Measurements from ENCODE around the gene MMP15.

Gene MMP15

DNA sequence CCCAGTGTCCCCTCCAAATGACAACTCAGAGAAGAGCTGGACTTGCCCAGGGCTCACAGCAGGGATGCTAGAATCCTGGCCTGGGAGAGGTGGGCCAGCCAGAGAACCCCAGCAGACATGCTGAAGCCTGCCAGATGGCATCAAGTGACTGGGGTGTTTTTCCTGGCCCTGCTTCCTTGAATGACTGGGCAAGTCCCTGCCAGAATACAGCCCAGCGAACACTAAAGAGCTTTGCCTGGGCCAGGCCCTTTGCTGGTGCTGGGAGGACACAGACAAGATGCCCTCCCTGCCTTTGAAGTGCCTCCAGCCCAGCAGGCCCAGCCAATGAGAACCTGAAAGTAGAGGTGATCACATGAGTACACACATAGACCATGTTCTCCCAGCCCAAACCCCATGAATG lies 36.6 kb upstream of the MMP15 start:
- no peak for DNase-seq
- H3K36me3 ChIP-seq (replicated peaks), result no peaks in the 10 kb centered on the region
- in situ Hi-C loops (cut with HindIII; ENCODE audit: low pct_ligation_motif_present, low sequenced_read_pairs), result no loop called here
- no peak overlapping the region for H3K27ac ChIP-seq
- H3K4me3 ChIP-seq (ENCODE audit: low read depth, low read length), result no peak overlapping the region
- H3K27me3 ChIP-seq (replicated peaks), result no peaks in the 10 kb centered on the region
- TF ChIP-seq, protein P1, sequence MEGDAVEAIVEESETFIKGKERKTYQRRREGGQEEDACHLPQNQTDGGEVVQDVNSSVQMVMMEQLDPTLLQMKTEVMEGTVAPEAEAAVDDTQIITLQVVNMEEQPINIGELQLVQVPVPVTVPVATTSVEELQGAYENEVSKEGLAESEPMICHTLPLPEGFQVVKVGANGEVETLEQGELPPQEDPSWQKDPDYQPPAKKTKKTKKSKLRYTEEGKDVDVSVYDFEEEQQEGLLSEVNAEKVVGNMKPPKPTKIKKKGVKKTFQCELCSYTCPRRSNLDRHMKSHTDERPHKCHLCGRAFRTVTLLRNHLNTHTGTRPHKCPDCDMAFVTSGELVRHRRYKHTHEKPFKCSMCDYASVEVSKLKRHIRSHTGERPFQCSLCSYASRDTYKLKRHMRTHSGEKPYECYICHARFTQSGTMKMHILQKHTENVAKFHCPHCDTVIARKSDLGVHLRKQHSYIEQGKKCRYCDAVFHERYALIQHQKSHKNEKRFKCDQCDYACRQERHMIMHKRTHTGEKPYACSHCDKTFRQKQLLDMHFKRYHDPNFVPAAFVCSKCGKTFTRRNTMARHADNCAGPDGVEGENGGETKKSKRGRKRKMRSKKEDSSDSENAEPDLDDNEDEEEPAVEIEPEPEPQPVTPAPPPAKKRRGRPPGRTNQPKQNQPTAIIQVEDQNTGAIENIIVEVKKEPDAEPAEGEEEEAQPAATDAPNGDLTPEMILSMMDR (IDR thresholded peaks at IDR 0.05; ENCODE audit: low read depth, low read length, missing control alignments), result no peak

DNA sequence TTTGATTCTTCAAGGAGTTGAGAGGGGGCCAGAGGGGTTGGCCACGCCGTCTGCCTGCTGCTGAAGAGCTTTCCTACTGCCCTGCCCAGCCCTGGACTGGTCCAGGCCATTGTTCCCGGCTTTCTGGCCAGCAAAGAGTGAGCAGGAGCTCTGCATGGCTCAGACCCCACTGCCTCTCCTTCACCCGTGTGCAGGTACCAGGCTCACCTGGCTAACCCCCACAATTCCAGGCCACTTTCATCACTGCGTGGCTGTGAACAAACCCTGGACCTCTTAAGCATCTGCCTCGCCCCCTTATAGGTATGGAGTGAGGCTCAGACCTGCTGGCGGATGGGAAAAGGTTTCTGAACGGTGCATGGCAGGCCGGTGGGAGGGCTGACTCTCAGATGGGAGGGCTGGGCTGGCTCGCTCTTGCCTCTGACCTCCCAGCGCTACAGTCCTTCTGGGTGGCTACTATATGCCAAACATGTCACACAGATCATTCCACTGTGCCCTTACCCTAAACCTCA lies 33.9 kb upstream of the MMP15 start:
- peaks cover 5% of the 10 kb centered on the region for H3K36me3 ChIP-seq (replicated peaks)
- DNase-seq, result no peak
- no peak overlapping the region for H3K27ac ChIP-seq
- TF ChIP-seq, protein P1 (IDR thresholded peaks at IDR 0.05; ENCODE audit: low read depth, low read length, missing control alignments), result no peak
- no peak overlapping the region for H3K4me3 ChIP-seq (ENCODE audit: low read depth, low read length)
- in situ Hi-C loops (cut with HindIII; ENCODE audit: low pct_ligation_motif_present, low sequenced_read_pairs), result no loop called here
- H3K27me3 ChIP-seq (replicated peaks), result no peaks in the 10 kb centered on the region

DNA sequence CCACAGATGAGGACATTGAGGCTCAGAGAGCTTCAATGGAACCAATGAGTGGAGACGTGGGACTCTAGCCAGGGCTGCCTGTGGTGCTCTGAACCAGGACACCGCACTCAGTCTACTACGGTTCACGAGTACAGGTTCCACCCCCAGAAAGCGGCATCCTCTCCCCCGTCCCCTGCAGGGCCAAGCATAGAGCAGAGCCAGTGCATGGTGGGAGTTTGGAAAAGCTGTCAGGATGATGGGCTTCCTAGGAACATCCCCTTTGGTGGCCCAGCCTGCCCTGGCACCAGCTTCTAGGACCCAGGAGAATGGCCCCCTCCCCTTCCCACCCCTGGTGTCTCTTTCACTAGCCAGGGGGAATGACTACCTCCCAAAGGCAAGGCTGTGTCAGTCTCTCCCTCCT lies 33.5 kb upstream of the MMP15 start:
- Histone ChIP-seq H3K4me3 (ENCODE audit: low read depth, low read length) (no peak overlapping the region), H3K27ac (no peak overlapping the region), H3K27me3 (replicated peaks) (no peaks in the 10 kb centered on the region), H3K36me3 (replicated peaks) (peaks cover 10% of the 10 kb centered on the region)
- in situ Hi-C loops (cut with HindIII; ENCODE audit: low pct_ligation_motif_present, low sequenced_read_pairs), result no loop called here
- TF ChIP-seq, protein P1 (IDR thresholded peaks at IDR 0.05; ENCODE audit: low read depth, low read length, missing control alignments), result no peak
- DNase-seq, result no peak

DNA sequence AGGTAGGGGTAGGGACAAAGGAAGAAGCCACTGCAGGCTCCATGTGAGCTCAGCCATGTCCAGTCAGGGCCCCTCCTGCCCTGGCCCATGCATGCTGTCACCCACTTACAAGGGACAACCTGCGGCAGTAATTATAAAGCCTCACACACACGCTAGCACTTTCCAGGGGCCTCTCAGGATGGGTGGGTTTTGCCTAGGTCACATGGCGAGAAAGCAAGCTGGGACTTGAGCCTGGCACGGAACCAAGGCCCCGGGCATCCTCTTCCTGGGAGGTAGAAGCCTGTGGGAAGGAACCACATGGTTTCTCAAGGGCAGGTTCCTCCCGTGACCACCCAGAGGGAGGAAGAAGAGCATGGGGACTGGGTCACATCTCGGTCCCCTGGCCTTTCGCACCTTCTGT lies 32.1 kb upstream of the MMP15 start:
- Histone ChIP-seq H3K36me3 (replicated peaks) (peaks cover 17% of the 10 kb centered on the region), H3K4me3 (ENCODE audit: low read depth, low read length) (no peak overlapping the region), H3K27me3 (replicated peaks) (no peaks in the 10 kb centered on the region), H3K27ac (no peak overlapping the region)
- DNase-seq, result no peak
- TF ChIP-seq, protein P1 (IDR thresholded peaks at IDR 0.05; ENCODE audit: low read depth, low read length, missing control alignments), result no peak
- in situ Hi-C loops (cut with HindIII; ENCODE audit: low pct_ligation_motif_present, low sequenced_read_pairs), result no loop called here

DNA sequence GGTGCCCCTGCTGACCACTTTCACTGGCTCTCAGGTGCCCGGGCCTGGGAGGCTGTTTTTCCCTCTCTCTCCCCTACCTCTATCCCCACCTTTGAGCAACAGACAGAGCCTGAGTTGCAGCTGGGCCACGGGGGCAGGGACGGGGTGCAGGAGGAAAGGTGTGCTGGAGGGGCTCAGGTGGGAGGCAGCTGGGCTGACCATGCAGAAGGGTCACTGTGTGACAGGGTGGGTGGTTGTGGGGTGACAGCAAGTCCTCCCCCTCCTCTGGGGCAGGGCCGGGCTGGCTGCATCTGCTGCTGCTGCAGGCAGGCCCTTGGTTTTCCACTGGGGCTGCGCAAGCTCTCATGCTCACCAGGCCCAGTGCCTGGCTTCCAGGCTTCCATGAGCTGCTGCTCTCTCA lies 31.7 kb upstream of the MMP15 start:
- Histone ChIP-seq H3K4me3 (ENCODE audit: low read depth, low read length) (no peak overlapping the region), H3K27ac (no peak overlapping the region), H3K36me3 (replicated peaks) (peaks cover 17% of the 10 kb centered on the region), H3K27me3 (replicated peaks) (no peaks in the 10 kb centered on the region)
- no peak for DNase-seq
- TF ChIP-seq, protein P1 (IDR thresholded peaks at IDR 0.05; ENCODE audit: low read depth, low read length, missing control alignments), result no peak
- in situ Hi-C loops (cut with HindIII; ENCODE audit: low pct_ligation_motif_present, low sequenced_read_pairs), result no loop called here

DNA sequence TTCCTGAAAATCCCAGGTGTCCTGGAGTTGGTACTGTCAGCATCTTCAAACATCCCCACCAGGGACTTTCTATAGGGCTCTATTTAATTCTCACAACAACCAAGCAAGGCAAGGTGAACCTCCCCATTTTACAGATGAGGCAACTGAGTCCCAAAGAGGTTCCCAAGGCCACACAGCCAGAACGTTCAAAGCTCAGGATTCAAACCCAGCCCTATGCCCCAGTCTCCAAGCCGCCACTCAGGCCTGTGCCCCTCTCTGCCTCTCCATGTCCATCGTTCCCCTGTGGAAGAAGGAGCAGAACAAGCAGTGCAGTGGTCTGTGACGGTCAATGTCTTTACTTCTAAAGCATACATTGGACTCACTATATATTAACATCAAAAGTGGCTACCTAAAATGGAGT lies 31.2 kb upstream of the MMP15 start:
- peaks cover 17% of the 10 kb centered on the region for H3K36me3 ChIP-seq (replicated peaks)
- H3K27me3 ChIP-seq (replicated peaks), result no peaks in the 10 kb centered on the region
- TF ChIP-seq, protein P1 (IDR thresholded peaks at IDR 0.05; ENCODE audit: low read depth, low read length, missing control alignments), result no peak
- H3K27ac ChIP-seq, result no peak overlapping the region
- DNase-seq, result no peak
- in situ Hi-C loops (cut with HindIII; ENCODE audit: low pct_ligation_motif_present, low sequenced_read_pairs), result no loop called here
- no peak overlapping the region for H3K4me3 ChIP-seq (ENCODE audit: low read depth, low read length)

Measured in brain microvascular endothelial cell (primary cell).